ENCODE results near the gene APH1B.

DNA sequence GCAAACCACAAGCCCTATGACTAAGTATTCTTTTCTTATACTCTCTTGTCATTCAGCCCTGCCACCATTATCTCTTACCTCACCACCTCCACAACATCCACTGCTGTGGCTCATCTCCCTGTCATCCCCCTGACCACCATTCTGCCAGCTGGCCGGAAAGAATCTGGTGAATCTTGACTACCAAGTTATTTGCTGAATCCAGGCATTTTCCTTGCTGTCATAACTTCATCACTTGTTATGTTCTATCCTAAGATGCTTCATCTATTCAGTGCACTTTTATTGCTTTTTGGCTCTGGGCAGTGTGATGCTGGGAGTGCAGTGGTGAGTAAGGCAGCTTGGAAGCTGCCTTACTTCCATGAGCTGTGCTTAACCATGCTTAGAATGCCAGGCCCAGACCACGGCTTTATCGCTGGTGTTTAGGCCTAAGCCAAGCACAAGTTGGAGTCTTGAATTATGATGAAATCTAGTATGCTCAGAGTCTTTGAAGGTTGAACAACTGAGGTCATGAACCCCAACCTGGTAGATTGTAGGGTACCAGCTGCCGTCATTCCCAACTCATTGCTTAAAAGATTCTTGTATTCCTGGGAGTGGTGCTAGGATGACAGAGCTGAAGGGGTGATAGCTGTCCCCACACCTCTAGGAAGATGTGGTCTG lies 27.0 kb upstream of the APH1B start:
- TF ChIP-seq, protein P1, sequence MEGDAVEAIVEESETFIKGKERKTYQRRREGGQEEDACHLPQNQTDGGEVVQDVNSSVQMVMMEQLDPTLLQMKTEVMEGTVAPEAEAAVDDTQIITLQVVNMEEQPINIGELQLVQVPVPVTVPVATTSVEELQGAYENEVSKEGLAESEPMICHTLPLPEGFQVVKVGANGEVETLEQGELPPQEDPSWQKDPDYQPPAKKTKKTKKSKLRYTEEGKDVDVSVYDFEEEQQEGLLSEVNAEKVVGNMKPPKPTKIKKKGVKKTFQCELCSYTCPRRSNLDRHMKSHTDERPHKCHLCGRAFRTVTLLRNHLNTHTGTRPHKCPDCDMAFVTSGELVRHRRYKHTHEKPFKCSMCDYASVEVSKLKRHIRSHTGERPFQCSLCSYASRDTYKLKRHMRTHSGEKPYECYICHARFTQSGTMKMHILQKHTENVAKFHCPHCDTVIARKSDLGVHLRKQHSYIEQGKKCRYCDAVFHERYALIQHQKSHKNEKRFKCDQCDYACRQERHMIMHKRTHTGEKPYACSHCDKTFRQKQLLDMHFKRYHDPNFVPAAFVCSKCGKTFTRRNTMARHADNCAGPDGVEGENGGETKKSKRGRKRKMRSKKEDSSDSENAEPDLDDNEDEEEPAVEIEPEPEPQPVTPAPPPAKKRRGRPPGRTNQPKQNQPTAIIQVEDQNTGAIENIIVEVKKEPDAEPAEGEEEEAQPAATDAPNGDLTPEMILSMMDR (IDR thresholded peaks at IDR 0.05), result no peak
- TF ChIP-seq POLR2AphosphoS5 (IDR thresholded peaks at IDR 0.05), result no peak

Data from prostate gland (tissue), 2 donors.